WERI-Rb-1 (cell line): ENCODE results near the gene LPP.

Experiments used
- DNase-seq: peaks from one replicate; pipeline ENCODE4 v3.0.0-alpha.2; 2020
- H3K27ac ChIP-seq: fragments of 250-450 bp; sonication (Bioruptor Pico); 2 replicates; pipeline ENCODE4 v1.5.1; 2020; ENCODE audit warnings: mild to moderate bottlenecking, moderate library complexity
- H3K27me3 ChIP-seq: fragments of 250-450 bp; sonication (Bioruptor Pico); 2 replicates; pipeline ENCODE4 v1.5.1; 2021; ENCODE audit warnings: mild to moderate bottlenecking, low read depth, moderate library complexity; ENCODE audit not compliant: insufficient read depth, severe bottlenecking
- H3K36me3 ChIP-seq: fragments of 250-450 bp; sonication (Bioruptor Pico); 2 replicates; pipeline ENCODE4 v1.5.1; 2020; ENCODE audit warnings: mild to moderate bottlenecking, moderate library complexity
- H3K4me3 ChIP-seq: 2 replicates; pipeline ENCODE4 v1.5.1; 2011; ENCODE audit warnings: low read depth, mild to moderate bottlenecking, control low read depth, low read length
- H3K9me3 ChIP-seq: fragments of 250-450 bp; sonication (Bioruptor Pico); 2 replicates; pipeline ENCODE4 v1.5.1; 2021; ENCODE audit warnings: mild to moderate bottlenecking, moderate library complexity; ENCODE audit not compliant: severe bottlenecking
- TF ChIP-seq, protein P1 (sequence below): IDR thresholded peaks from 2 replicates; pipeline ENCODE4 v1.5.1; 2011; ENCODE audit warnings: low read depth, mild to moderate bottlenecking, control low read depth, inconsistent platforms, low read length

Gene LPP

DNA sequence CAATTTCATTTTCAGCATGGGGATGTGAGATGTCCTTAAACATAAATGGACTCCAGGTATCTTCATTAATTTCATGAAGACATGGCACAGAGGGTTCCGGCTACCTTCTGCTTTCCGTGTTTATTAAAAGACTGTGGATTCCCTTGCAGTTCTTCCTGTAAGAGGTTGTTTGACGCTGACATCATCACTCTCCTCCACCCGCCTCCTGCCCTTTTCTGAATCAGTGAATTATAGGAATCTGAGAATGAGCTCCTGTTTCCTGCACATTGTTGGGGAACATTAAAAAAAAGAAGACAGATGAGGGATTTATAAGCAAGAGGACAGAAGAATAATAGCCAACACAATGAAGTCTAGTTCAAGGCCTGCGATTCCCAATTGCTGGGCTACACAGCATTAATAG, 191.3 kb downstream of the LPP start:
- Histone ChIP-seq H3K36me3 (no peaks in the 10 kb centered on the region), H3K9me3 (no peaks in the 10 kb centered on the region), H3K27me3 (no peaks in the 10 kb centered on the region), H3K4me3 (no peak overlapping the region), H3K27ac (no peak overlapping the region)
- TF ChIP-seq, protein P1, sequence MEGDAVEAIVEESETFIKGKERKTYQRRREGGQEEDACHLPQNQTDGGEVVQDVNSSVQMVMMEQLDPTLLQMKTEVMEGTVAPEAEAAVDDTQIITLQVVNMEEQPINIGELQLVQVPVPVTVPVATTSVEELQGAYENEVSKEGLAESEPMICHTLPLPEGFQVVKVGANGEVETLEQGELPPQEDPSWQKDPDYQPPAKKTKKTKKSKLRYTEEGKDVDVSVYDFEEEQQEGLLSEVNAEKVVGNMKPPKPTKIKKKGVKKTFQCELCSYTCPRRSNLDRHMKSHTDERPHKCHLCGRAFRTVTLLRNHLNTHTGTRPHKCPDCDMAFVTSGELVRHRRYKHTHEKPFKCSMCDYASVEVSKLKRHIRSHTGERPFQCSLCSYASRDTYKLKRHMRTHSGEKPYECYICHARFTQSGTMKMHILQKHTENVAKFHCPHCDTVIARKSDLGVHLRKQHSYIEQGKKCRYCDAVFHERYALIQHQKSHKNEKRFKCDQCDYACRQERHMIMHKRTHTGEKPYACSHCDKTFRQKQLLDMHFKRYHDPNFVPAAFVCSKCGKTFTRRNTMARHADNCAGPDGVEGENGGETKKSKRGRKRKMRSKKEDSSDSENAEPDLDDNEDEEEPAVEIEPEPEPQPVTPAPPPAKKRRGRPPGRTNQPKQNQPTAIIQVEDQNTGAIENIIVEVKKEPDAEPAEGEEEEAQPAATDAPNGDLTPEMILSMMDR = no peak
- no peak for DNase-seq

DNA sequence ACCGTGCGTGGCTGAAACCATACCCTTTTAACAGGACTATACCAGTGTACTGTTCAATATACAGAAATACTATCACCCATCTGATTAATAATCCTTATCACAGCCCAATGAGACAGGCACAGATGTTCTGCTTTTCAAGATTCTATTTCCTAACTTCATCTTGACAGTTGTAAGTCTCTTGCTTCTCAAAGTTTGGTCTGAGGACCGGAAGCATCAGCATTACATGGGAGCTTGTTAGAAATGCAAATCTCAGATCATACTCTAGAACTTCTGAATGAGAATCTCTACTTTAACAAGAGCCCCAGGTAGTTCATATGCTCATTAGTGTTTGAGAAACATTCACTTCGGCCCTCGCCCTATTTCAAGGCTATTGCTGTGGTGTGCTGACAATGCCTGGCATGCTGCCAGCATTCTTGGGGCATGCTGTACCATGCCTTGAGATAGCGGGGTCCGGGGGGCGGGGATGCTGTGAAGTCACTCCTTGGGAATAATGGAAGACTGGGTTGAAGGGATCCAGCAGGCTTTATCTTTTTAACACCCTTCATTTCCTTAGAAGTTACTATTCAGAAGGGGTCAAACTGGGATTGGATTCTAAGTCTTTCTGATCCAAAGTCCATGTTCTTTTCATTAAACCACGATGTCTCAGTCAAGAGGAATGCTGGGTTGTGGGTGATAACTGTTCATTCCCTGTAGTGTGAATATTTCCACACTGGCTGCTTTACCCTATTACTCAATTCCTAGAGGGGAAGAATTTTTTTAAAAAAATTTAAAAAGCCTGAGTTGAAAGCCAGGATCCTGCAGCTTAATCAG, 194.7 kb downstream of the LPP start:
- Histone ChIP-seq H3K27me3 (no peaks in the 10 kb centered on the region), H3K9me3 (no peaks in the 10 kb centered on the region), H3K27ac (no peak overlapping the region), H3K4me3 (no peak overlapping the region), H3K36me3 (no peaks in the 10 kb centered on the region)
- DNase-seq = no peak
- TF ChIP-seq, protein P1 = no peak

DNA sequence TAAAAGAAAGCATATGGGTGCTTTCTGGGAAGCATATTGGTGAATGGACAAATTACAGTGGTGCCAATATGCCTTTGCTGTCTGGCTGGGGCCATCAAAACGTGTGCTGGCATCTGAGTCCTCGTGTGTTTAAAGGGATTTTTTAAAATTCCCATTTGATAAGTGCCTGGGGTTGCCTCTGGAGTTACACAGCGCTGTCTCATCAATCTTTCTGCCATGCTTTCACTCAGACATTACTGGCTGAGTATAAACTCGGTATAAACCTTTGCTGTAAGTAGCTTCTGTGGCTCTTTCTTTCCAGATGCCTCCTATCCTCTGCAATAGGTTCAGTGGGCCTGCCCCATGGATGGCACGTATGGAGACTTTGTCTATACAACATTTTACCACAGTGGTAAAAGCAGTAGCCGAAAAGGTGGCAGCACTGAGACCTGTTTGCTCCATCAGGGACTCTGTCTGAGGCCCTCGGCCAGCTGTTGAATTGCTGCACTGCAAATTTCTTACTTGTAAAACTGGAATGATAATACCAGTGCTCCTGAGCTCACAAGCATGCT, 195.5 kb downstream of the LPP start:
- Histone ChIP-seq H3K9me3 (no peaks in the 10 kb centered on the region), H3K36me3 (no peaks in the 10 kb centered on the region), H3K27me3 (no peaks in the 10 kb centered on the region), H3K4me3 (no peak overlapping the region), H3K27ac (no peak overlapping the region)
- TF ChIP-seq, protein P1 = no peak
- no peak for DNase-seq

DNA sequence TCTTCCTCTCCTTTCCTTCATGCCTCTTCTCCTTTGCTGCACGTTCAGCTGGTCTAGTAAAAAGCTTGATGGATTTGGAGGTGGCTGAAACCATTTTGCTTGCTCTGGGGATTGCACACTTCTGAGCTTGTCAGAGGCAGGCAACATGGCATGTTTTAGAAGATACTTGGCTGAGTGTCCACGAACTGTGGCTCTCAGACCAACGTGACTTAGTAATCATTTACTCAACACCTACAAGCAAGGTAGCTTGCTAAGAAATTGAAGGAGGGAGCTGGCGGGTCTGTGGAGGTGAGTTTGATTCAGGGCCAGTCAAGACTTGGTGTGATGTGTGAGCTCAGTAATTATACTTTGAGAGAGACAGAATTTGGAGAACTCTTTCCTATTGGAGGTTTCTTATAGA, 196.0 kb downstream of the LPP start:
- Histone ChIP-seq H3K27me3 (no peaks in the 10 kb centered on the region), H3K9me3 (no peaks in the 10 kb centered on the region), H3K36me3 (no peaks in the 10 kb centered on the region), H3K27ac (no peak overlapping the region), H3K4me3 (no peak overlapping the region)
- DNase-seq = no peak
- TF ChIP-seq, protein P1 = no peak

DNA sequence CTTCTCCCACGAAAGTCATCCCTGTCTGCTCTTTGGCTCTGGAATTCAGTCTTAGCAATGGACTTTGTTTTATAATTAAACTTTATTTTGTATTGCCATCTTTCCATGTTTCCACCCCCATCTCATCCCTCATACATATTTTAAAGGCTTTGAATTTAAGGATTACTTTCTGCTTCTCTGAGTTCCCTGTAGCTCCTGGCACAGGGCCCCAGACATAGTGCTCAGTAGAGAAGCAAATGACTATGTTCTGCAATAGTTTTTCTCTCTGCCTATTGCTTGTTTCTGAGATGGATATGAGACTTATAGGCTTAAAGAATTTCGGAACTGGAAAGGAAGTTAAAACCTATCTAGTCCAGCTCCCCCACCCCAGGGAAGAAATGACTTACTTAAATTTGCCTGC, 197.0 kb downstream of the LPP start:
- Histone ChIP-seq H3K27me3 (no peaks in the 10 kb centered on the region), H3K36me3 (no peaks in the 10 kb centered on the region)

More for the DNA sequence above, 197.0 kb downstream of the LPP start:
- no peaks in the 10 kb centered on the region for H3K9me3 ChIP-seq
- no peak overlapping the region for H3K4me3 ChIP-seq
- TF ChIP-seq, protein P1 = no peak
- H3K27ac ChIP-seq = no peak overlapping the region
- no peak for DNase-seq
